Endothelial cell of umbilical vein (primary cell): Measurements from ENCODE around the gene VAMP2. TPM values are rescaled to one million over a fixed set of nuclear protein-coding genes. Genes with fewer than 3 reads are reported as not detected.
A peak's percentile ranks its signal among the peaks of the same experiment; 100 is the strongest.

Source experiments
- BruUV-seq: library from RNA; stranded (reverse); fragments of 400-500 nt; replicated peaks from 2 replicates; lab custom pipeline; 2021; lab: Mats Ljungman, UMichigan
- CTCF ChIA-PET: fragments of 300-600, 350-600 bp; sonication (Branson Sonifier 250); formaldehyde crosslinking; loops from one replicate; lab custom pipeline; 2021; ENCODE audit warnings: antibody characterized with exemption, inconsistent platforms; lab: Charles Lee
- POLR2A ChIA-PET: fragments of 300-600, 350-600 bp; sonication (Branson Sonifier 250); formaldehyde crosslinking; loops from one replicate; lab custom pipeline; 2021; ENCODE audit warnings: antibody characterized with exemption, inconsistent platforms; lab: Charles Lee
- DNase-seq: peaks from one replicate; pipeline ENCODE4 v3.0.0-alpha.2; 2011; ENCODE audit warnings: low read depth, low spot score
- FAIRE-seq: peaks from 2 replicates; lab custom pipeline; 2011; peaks lifted over from hg19 to GRCh38; lab: Jason Lieb, UNC
- H2AFZ ChIP-seq: 2 replicates; pipeline ENCODE4 v1.6.0; 2012; ENCODE audit warnings: low read depth, low read length, control low read depth, inconsistent platforms
- H3K27ac ChIP-seq: 2 replicates; pipeline ENCODE4 v1.5.1; 2011; ENCODE audit warnings: low read depth, mild to moderate bottlenecking, control low read depth, low read length, moderate library complexity; ENCODE audit not compliant: insufficient read depth
- H3K27me3 ChIP-seq, 2 experiments: 2 replicates each; pipeline versions ENCODE4 v1.6.0 to v1.6.1; 2011; ENCODE audit warnings: low read length in 2 of 2, mixed read lengths in 1 of 2; ENCODE audit not compliant: control insufficient read depth in 2 of 2, insufficient read depth in 2 of 2
- H3K36me3 ChIP-seq, 2 experiments: 2 replicates in 1 of 2; 3 replicates in 1 of 2; pipeline ENCODE4 v1.5.1; 2011; ENCODE audit warnings: low read length in 2 of 2, mild to moderate bottlenecking in 1 of 2, moderate library complexity in 1 of 2; ENCODE audit not compliant: control insufficient read depth in 2 of 2, insufficient read depth in 2 of 2; ENCODE audit errors: extremely low read depth in 1 of 2
- H3K4me1 ChIP-seq: 3 replicates; pipeline ENCODE4 v1.5.1; 2011; ENCODE audit warnings: mild to moderate bottlenecking, low read length; ENCODE audit not compliant: control insufficient read depth, insufficient read depth; ENCODE audit errors: extremely low read depth
- H3K4me2 ChIP-seq: 2 replicates; pipeline ENCODE4 v1.6.1; 2011; ENCODE audit warnings: low read length, control low read depth, mixed read lengths; ENCODE audit not compliant: insufficient read depth
- H3K4me3 ChIP-seq, 3 experiments: fragments of 200-600 bp in 1 of 3; sonication (generic), shearing (Covaris generic) in 1 of 3; replicated peaks in 1 of 3; 2 replicates each; pipeline ENCODE4 v1.5.1; 2011 to 2016; ENCODE audit warnings: control low read depth in 3 of 3, low read length in 3 of 3, mild to moderate bottlenecking in 2 of 3, inconsistent platforms in 1 of 3, low read depth in 1 of 3, moderate library complexity in 1 of 3; ENCODE audit not compliant: insufficient read depth in 1 of 3
- H3K79me2 ChIP-seq: 2 replicates; pipeline ENCODE4 v1.6.0; 2012; ENCODE audit warnings: low read length, inconsistent platforms; ENCODE audit not compliant: control insufficient read depth, insufficient read depth
- H3K9ac ChIP-seq: replicated peaks from 2 replicates; pipeline ENCODE3; 2011; ENCODE audit warnings: low read length, control low read depth; ENCODE audit not compliant: insufficient read depth; ENCODE audit errors: extremely low read depth
- H3K9me1 ChIP-seq: replicated peaks from 3 replicates; pipeline ENCODE4 v1.6.0; 2011; ENCODE audit warnings: mild to moderate bottlenecking, low read length; ENCODE audit not compliant: control insufficient read depth, insufficient read depth; ENCODE audit errors: extremely low read depth
- H3K9me3 ChIP-seq: replicated peaks from 2 replicates; pipeline ENCODE4 v1.5.1; 2012; ENCODE audit warnings: low read length, inconsistent platforms; ENCODE audit not compliant: control insufficient read depth, insufficient read depth
- H4K20me1 ChIP-seq: replicated peaks from 2 replicates; pipeline ENCODE3; 2011; ENCODE audit warnings: mild to moderate bottlenecking, low read length; ENCODE audit not compliant: control insufficient read depth, insufficient read depth; ENCODE audit errors: extremely low read depth
- CTCF ChIP-seq, 2 donors: IDR thresholded peaks; 1 replicate in 1 of 2; 2 replicates in 1 of 2; pipeline ENCODE4 v1.5.1; 2011; ENCODE audit warnings: low read length in 2 of 2, mild to moderate bottlenecking in 2 of 2, moderate library complexity in 2 of 2, control low read depth in 1 of 2, inconsistent platforms in 1 of 2, low read depth in 1 of 2; ENCODE audit not compliant: insufficient read depth in 1 of 2; ENCODE audit errors: extremely low read depth in 1 of 2
- MYC ChIP-seq: IDR thresholded peaks from one replicate; pipeline ENCODE4 v1.6.1; 2011; ENCODE audit warnings: mild to moderate bottlenecking, low read depth, low read length
- dilution Hi-C: fragments of 300-500 bp; cut with MboI; formaldehyde crosslinking; loops from one replicate; pipeline ENCODE4 v1.15.0; 2019; ENCODE audit warnings: low sequenced_read_pairs; ENCODE audit not compliant: extremely low pct_ligation_motif_present
- intact Hi-C: fragments of 100-400 bp; cut with micrococcal nuclease; formaldehyde crosslinking; loops from one replicate; pipeline ENCODE4 v1.10.0; 2022
- polyA plus RNA-seq, 4 experiments: library from polyadenylated mRNA; depleted of rRNA in 3 of 4; stranded (reverse) in 3 of 4; unstranded in 1 of 4; fragments of >200 nt; gene quantifications; 2 replicates each; pipeline versions ENCODE4 v1.2.1 to v1.2.3, GENCODE V29; 2011 to 2012; ENCODE audit warnings: missing spikeins in 1 of 4
- total RNA-seq: library from RNA; stranded (reverse); gene quantifications from 2 replicates; pipeline ENCODE4 v1.2.3, GENCODE V29; 2021

VAMP2 gene
- total and polyA plus RNA-seq, 2 donors (not counting 3 experiments of a cell fraction or from before 2014, with no cell fraction given), result 35.9 to 38.0 TPM

GRCh38 chr17:8120520-8121406 lies 42.0 kb downstream of the VAMP2 start:
- dilution Hi-C loops, result no loop called here
- Histone ChIP-seq H3K27me3 (peaks cover 24 to 31% of the 10 kb centered on the region in 2 experiments), H3K9ac (peak overlapping the region; percentile 25), H3K9me3 (no peaks in the 10 kb centered on the region), H3K27ac (no peak overlapping the region), H2AFZ (peak overlapping the region; percentile 8), H3K79me2 (no peaks in the 10 kb centered on the region), H3K36me3 (no peaks in the 10 kb centered on the region), H3K4me3 (peak overlapping the region; percentile 42 to 51 (median 50)), H3K9me1 (no peaks in the 10 kb centered on the region), H3K4me1 (peaks cover 45% of the 10 kb centered on the region), H4K20me1 (peaks cover 3% of the 10 kb centered on the region), H3K4me2 (peak overlapping the region; percentile 54)
- FAIRE-seq (peak; percentile 61), DNase-seq (peak; percentile 72)
- intact Hi-C loops, result loop anchor here (1.0 to 5.0 kb wide), 5 partner anchors 38 to 278 kb away; no protein-coding TSS in a partner anchor
- BruUV-seq, result no TSS peak
- TF ChIP-seq CTCF (IDR thresholded peaks at IDR 0.05; ENCODE audit: extremely low read depth in 1 of 2, insufficient read depth in 1 of 2, low read depth in 1 of 2, low read length in 2 of 2) (peak; percentile 29 to 48), MYC (no peak)
- POLR2A ChIA-PET, result interaction anchor here (1.6 to 2.7 kb wide), 2 partner anchors 52 to 53 kb away, joined by 4 to 16 read pairs; no protein-coding TSS in a partner anchor
- CTCF ChIA-PET, result interaction anchor here (0.9 to 6.8 kb wide), 11 partner anchors 11 to 103 kb away, joined by 3 to 51 read pairs (median 6); no protein-coding TSS in a partner anchor
